Activated naive CD4-positive, alpha-beta T cell treated with anti-CD3 and anti-CD28 coated beads for 36 hours (primary cell): Measurements from ENCODE around the gene WDR49. TPM values are rescaled to one million over a fixed set of nuclear protein-coding genes. Genes with fewer than 3 reads are reported as not detected.

Experiments
- total RNA-seq, 2 experiments: library from RNA; stranded (reverse); gene quantifications; one replicate each; pipeline ENCODE4 v1.2.3, GENCODE V29; 2021

The WDR49 gene
- total RNA-seq, 2 experiments from 2014 or later = not detected

Other genes starting within 250 kb of the WDR49 start
- not detected for gene SERPINI2, start 179.9 kb downstream of the WDR49 start, total RNA-seq
- 10 to 100 TPM; 46.6 to 55.7 TPM for gene PDCD10, start 81.0 kb upstream of the WDR49 start, total RNA-seq
- under 1 TPM; 0.76 to 0.99 TPM for gene SERPINI1, start 81.8 kb upstream of the WDR49 start, total RNA-seq